ENCODE results near the gene GPC5.

GPC5 gene

DNA sequence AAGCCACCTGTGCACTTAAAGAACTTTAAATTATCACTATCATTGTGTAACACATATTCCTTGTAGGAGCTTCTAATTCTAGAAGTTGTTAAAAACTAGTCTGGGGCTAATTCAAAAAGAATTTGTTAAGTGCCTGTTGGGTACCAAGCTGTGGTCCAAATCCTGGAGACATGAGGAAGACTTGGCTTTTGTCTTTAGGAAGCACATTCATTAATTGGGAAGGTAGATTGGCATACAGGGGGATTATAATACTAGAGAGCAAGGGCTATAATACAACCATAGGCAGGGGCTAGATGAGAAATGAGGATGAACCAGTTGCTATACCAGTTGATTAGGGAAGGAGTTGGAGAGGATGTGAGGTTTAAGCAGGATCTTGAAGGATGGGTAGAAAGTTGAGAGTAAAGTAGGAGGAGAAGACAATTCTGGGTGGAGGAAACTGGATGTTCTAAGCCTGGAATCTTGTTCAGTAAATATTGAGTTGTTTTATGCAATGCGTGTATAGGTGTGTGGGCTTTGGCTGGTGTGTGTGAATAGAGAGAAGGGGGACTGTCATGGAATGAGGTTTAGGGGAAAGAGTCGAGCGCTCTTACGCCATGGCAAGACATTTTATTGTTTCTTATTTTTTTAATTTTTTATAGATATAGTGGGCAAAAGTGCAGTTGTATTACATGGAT, 350.1 kb downstream of the GPC5 start:
- no peak overlapping the region for H3K4me3 ChIP-seq (ENCODE audit: low read depth, low read length)
- in situ Hi-C loops (cut with HindIII; ENCODE audit: low sequenced_read_pairs): no loop called here
- no peak for DNase-seq (ENCODE audit: low read depth, low spot score)
- TF ChIP-seq, protein P1, sequence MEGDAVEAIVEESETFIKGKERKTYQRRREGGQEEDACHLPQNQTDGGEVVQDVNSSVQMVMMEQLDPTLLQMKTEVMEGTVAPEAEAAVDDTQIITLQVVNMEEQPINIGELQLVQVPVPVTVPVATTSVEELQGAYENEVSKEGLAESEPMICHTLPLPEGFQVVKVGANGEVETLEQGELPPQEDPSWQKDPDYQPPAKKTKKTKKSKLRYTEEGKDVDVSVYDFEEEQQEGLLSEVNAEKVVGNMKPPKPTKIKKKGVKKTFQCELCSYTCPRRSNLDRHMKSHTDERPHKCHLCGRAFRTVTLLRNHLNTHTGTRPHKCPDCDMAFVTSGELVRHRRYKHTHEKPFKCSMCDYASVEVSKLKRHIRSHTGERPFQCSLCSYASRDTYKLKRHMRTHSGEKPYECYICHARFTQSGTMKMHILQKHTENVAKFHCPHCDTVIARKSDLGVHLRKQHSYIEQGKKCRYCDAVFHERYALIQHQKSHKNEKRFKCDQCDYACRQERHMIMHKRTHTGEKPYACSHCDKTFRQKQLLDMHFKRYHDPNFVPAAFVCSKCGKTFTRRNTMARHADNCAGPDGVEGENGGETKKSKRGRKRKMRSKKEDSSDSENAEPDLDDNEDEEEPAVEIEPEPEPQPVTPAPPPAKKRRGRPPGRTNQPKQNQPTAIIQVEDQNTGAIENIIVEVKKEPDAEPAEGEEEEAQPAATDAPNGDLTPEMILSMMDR (IDR thresholded peaks at IDR 0.05; ENCODE audit: low read depth, low read length): no peak

DNA sequence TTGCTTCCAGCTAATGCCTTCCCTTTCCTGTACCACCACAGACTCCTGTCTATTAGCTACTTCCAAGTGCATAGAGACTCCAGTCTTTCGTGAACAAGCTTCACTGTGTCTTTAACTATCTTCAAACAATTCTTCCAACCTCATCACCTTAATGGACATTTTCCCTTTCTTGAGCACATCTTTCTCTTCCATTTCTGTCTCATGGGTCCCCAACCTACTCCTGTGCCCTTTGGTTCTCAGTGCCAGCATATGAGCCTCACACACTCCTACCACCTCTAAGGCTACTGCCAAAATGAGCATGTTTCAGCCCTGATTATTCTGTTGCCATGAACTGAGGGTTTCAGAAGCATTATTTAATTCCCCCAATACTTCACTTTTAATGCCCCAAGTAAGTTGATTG, 360.3 kb downstream of the GPC5 start:
- DNase-seq (ENCODE audit: low read depth, low spot score): no peak
- no peak overlapping the region for H3K4me3 ChIP-seq (ENCODE audit: low read depth, low read length)
- in situ Hi-C loops (cut with HindIII; ENCODE audit: low sequenced_read_pairs): no loop called here
- TF ChIP-seq, protein P1 (IDR thresholded peaks at IDR 0.05; ENCODE audit: low read depth, low read length): no peak

DNA sequence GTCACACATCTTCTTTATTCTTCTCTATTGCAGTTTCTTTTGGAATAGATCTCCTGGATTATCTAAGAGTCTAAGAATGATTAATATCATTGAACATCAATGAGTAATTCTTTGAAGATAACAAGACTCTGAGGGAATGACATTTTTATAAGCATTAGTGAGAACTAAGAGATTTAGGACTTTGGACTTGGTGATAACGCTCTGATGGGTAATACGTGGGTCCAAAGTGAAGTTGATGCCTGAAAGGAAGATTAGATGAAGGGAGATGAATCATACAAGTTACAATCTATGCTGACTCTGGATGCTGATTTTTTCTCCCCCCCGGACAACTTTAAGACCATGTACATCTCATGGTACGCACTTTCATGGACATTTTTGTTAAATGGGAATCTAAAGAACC, 364.5 kb downstream of the GPC5 start:
- in situ Hi-C loops (cut with HindIII; ENCODE audit: low sequenced_read_pairs): no loop called here
- H3K4me3 ChIP-seq (ENCODE audit: low read depth, low read length): no peak overlapping the region
- DNase-seq (ENCODE audit: low read depth, low spot score): no peak
- TF ChIP-seq, protein P1 (IDR thresholded peaks at IDR 0.05; ENCODE audit: low read depth, low read length): no peak

DNA sequence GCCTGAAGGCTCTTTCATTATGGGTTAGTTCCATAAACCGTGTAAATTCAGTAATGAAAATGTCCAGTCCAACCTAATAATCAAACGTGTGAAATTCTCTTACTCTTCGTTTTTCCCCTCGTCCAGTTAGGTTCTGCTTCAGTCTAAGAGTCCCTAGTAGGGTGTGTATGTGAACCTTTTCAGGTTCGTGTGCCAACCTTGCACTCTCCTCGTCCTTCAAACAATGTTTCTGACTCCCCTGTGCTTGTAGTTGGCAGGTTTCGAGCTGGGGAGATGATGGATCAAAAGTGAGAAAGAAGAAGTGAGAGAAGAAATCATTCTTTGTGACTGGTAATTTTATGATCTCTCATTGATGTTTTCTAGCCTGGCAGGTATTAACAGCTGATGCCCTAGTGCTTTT, 366.1 kb downstream of the GPC5 start:
- no peak overlapping the region for H3K4me3 ChIP-seq (ENCODE audit: low read depth, low read length)
- DNase-seq (ENCODE audit: low read depth, low spot score): no peak
- in situ Hi-C loops (cut with HindIII; ENCODE audit: low sequenced_read_pairs): no loop called here
- TF ChIP-seq, protein P1 (IDR thresholded peaks at IDR 0.05; ENCODE audit: low read depth, low read length): no peak

DNA sequence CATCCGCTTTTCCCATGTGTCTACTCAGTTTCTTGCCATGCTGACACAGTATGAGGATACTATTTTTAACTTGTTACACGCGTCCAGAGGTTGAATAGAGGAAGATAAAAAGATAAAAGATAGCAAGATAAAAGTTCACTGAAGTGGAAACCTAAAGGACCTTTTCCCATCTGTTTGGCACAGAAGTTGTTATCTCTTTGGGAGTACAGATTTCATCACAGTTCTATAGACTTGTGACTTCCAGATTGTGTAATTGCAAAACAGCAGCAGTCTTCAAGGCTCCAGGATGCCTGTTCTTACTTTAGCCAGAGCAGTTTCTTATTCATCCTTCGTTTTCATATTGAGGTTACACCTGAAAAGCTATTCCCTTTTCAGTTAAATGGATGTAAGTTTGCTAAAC, 369.2 kb downstream of the GPC5 start:
- in situ Hi-C loops (cut with HindIII; ENCODE audit: low sequenced_read_pairs): no loop called here
- TF ChIP-seq, protein P1 (IDR thresholded peaks at IDR 0.05; ENCODE audit: low read depth, low read length): no peak
- H3K4me3 ChIP-seq (ENCODE audit: low read depth, low read length): no peak overlapping the region
- DNase-seq (ENCODE audit: low read depth, low spot score): no peak

DNA sequence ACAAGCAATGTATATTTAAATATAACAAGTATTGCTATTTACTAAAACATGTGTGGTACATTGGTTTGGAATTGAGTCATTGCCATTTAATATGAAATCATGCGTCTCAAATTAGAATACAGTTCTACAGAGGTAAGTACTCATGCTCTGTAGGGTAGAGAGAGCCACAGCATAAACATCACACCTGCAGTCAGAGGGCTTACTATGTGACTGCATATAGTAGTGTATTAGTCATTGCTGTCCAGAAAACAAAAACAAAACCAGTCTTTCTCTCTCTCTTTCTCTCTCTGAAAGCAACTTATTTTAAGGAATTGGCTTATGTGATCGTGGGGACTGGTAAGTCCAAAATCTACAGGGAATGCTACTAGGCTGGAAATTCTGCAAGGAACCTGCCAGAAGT, 370.3 kb downstream of the GPC5 start:
- H3K4me3 ChIP-seq (ENCODE audit: low read depth, low read length): no peak overlapping the region
- in situ Hi-C loops (cut with HindIII; ENCODE audit: low sequenced_read_pairs): no loop called here
- no peak for DNase-seq (ENCODE audit: low read depth, low spot score)
- TF ChIP-seq, protein P1 (IDR thresholded peaks at IDR 0.05; ENCODE audit: low read depth, low read length): no peak
